NAMALWA (cell line): ENCODE data around the gene ITGA6.
"Not testable (repeated sequence)": the region's sequence is repeated elsewhere in the genome, so short reads cannot be mapped to it uniquely, and the experiment has no call there.

Source experiments
- DNase-seq: peaks from one replicate; pipeline ENCODE4 v3.0.0-alpha.2; 2015; ENCODE audit warnings: low spot score

Gene ITGA6

GRCh38 chr2:172516299-172516698, 88.9 kb downstream of the ITGA6 start:
- no peak for DNase-seq

GRCh38 chr2:172518995-172519394, 91.6 kb downstream of the ITGA6 start:
- no peak for DNase-seq

GRCh38 chr2:172525601-172526000, 98.2 kb downstream of the ITGA6 start:
- no peak for DNase-seq

- DNase-seq: no peak
Observed at GRCh38 chr2:172531309-172531708, 103.9 kb downstream of the ITGA6 start.

- not testable (repeated sequence) for DNase-seq
Observed at GRCh38 chr2:172532461-172532860, 105.1 kb downstream of the ITGA6 start.

- DNase-seq: no peak
Observed at GRCh38 chr2:172533687-172534086, 106.3 kb downstream of the ITGA6 start.

GRCh38 chr2:172535119-172535518, 107.7 kb downstream of the ITGA6 start:
- no peak for DNase-seq

- not testable (repeated sequence) for DNase-seq
Observed at GRCh38 chr2:172537851-172538250, 110.5 kb downstream of the ITGA6 start.

- no peak for DNase-seq
Observed at GRCh38 chr2:172539767-172540166, 112.4 kb downstream of the ITGA6 start.

- no peak for DNase-seq
Observed at GRCh38 chr2:172540421-172540820, 113.0 kb downstream of the ITGA6 start.

GRCh38 chr2:172545408-172546075, 118.2 kb downstream of the ITGA6 start:
- no peak for DNase-seq

GRCh38 chr2:172549131-172549530, 121.7 kb downstream of the ITGA6 start:
- no peak for DNase-seq

GRCh38 chr2:172549802-172550201, 122.4 kb downstream of the ITGA6 start:
- not testable (repeated sequence) for DNase-seq

- no peak for DNase-seq
Observed at GRCh38 chr2:172550419-172550818, 123.0 kb downstream of the ITGA6 start.

GRCh38 chr2:172551271-172551670, 123.9 kb downstream of the ITGA6 start:
- no peak for DNase-seq

- DNase-seq: no peak
Observed at GRCh38 chr2:172552547-172553291, 125.3 kb downstream of the ITGA6 start.

GRCh38 chr2:172554352-172555271, 127.2 kb downstream of the ITGA6 start:
- peak; percentile 25 for DNase-seq

GRCh38 chr2:172555272-172555521, 127.8 kb downstream of the ITGA6 start:
- no peak for DNase-seq
